ENCODE measurements around the gene UGT3A2.

Gene UGT3A2, protein sequence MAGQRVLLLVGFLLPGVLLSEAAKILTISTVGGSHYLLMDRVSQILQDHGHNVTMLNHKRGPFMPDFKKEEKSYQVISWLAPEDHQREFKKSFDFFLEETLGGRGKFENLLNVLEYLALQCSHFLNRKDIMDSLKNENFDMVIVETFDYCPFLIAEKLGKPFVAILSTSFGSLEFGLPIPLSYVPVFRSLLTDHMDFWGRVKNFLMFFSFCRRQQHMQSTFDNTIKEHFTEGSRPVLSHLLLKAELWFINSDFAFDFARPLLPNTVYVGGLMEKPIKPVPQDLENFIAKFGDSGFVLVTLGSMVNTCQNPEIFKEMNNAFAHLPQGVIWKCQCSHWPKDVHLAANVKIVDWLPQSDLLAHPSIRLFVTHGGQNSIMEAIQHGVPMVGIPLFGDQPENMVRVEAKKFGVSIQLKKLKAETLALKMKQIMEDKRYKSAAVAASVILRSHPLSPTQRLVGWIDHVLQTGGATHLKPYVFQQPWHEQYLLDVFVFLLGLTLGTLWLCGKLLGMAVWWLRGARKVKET

DNA sequence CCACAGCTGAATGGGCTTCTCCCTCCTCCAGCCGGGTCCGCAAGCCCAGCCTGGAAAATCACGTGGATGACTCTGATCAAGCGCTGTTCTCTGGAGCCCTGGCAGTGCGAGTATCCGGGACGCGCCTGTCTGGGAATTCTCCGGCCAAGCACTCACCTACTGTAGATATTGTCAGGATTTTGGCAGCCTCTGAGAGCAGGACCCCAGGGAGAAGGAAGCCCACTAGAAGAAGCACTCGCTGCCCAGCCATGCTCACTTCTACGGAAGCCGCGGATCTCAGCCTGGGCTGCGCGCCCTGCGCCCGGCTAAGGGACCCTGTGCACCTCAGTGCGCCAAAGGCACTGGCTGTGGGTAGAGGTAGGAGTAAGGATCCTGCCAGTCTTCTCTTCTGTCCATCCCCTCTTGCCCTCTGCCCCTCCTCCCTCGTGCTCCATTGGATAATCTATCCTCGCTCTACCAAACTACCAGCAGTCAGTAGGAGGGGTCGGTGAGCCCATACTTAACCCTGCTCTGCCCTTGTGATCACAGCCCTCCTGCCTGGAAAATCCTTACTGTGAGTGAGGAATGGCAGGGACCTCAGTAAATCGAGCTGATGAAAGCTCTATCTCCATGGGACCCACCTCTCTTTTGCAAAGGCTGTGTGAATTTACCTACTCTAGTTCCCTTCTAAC, at the start of gene UGT3A2:
TSS of gene UGT3A2 (minus strand) at position 343 of the 671 bp plus-strand sequence. CDS start at position 250, 93 bp downstream.
- DNase-seq = no peak

DNA sequence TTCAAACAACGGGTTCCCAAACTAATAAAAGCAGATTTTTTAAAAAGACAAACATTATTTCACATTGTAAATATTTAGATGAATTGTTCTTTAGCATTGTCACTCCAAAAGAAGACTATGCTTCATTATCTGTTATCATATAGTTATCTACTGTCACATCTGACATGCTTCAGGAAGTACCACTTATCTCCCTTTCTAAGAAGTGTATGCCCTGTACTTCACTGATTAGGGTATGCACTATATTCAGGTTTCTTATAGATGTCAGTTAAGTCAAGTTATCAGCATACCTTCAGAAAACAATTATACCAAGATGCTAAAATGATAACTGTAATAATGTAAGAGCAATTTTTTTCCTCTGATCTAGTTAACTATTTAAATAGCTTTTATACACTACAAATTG, 44.6 kb upstream of the UGT3A2 start:
- DNase-seq = no peak

DNA sequence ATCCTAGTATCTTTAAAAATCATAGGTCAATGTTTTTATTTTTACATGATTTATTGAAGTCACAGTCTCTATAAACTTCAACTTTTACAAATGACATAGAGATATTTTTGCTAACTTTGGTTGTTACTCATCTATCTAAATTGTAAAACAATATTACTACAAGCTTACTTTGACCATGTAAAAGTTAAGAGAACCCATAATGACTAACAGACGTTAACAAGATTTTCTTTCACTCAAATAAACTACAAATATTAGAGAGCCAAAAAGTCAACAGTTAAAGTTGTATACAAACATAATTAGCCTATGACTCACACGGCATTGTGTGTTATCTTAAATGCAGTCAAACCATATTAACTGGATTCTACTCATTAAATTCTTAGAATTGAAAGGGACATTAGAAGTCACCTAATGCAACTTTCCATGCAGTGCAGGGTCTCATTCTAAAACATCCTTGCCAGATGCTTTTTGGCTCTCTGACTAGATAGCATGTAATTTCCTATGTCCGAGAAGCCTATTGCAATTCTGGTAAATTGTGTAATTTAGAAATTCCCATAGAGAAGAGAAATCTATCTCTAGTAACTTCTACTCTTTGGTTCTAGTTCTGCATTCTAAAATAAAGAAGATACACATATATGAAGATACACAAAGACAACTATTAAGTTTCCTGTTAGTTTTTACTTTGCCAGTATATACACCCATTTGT, 42.2 kb upstream of the UGT3A2 start:
- DNase-seq = no peak

DNA sequence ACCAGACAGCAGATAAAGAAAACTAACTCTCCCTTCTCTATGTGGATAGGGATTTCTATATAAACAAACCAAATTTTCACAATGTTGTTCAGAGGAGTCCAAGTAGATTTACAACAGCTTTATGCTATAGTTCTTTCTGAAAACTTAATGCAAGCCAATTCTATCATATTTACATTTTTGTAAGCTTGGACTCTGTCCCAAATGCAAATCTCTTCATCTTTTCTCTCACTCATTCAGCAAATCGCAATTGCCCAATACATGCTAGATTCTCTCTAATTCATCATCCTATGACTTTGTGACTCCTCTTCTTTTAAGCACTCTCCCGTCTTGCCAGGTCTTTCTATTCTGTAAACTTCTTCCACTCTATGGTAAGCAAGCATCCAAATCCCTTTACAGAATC, 39.1 kb upstream of the UGT3A2 start:
- no peak for DNase-seq

DNA sequence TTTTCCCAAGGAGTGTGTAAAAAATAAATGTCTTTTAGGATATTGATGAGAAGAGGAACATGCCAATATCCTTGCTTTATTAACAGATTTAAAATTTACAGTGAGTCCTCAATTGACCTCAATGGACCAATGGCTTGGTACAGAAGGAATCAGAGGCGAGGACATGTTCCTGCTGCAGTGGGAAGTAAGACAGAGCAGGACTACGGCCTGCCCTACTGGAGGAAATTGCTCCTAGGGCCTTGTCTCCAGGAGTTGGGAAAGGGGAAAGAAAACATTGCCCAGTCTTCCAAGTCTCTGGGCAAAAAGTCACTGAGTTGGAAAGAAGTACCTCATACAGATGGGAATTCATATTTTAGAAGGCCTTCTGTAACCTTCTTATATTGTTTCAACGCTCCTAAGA, 33.1 kb upstream of the UGT3A2 start:
- DNase-seq = no peak

DNA sequence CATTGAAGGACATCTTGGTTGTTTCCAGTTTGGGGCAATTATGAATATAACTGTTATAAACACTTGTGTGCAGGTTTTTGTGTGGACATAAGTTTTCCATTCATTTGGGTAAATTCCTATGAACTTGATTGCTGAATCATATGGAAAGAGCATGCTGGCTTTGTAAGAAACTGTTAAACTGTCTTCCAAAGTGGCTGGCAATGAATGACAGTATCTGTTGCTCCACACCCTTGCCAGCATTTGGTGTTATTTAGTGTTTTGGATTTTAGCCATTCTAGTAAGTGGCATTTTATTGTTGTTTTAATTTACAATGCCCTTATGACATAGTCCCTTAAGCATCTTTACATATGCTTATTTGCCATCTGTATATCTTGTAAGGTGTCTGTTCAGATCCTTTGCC, 29.8 kb upstream of the UGT3A2 start:
- no peak for DNase-seq

DNA sequence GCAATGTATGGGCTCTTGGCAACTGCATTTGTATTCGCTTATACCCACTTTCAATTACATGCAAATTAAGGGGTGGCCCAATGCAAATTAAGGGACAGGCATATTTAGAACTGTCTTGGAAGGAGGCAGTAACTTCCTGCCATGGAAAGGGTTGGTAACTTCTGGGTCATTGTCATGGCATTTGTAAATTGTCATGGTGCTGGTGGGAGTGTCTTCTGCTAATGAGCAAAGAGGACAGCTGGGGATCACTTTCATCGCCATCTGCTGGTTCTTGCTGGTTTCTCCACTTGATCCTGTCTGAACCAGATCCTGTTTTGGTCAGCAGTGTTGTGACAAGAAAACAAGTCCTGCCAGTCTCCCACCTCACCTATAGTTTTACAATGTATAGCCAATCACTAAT, 23.3 kb upstream of the UGT3A2 start:
- DNase-seq = no peak

DNA sequence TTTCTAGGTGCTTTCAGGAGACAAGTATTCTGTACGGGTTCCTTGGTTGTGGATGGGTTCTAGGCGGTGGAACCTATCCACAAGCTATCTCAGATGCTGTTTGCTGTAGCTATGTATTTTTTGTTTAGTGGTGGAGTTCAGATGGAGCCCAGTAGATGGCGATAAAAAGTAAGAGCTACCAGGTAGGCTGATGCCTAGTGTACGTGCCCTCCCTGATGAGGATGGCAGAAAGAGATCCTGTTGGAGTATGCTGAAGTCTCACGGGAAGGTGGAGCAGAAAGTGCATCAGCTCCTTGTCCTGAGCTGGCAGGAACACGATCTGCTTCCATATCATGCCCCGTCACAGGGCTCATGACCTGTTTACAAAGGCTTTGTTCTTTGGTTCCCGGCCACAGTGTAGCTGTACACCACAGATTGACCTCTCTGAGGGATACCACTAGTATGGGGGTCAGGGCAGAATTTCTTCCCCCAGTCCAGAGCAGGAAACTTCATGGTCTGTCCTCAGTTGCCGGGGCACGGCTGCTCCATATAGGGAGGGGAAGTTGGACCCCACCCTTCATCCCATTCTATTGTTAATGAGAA, 12.6 kb upstream of the UGT3A2 start:
- DNase-seq = no peak

DNA sequence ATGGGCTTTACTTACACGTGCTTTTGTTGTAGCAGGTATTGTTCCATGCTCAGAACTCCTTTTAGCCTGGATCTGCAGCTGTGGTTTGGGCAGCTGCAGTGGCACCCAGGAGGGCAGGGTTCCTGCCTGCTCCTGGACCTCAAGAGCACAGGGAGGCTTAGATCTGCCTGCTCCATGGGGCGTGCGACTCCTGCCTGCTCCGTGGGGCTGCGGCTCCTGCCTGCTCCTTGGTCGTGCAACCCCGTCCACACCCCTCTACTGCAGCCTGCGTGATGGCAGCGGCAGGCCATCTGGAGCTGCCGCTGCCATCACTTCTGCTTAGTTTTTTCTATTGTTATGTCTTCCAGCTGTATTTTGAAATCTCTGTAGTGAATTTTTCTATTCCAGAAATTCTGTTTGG, 11.7 kb upstream of the UGT3A2 start:
- DNase-seq = no peak

DNA sequence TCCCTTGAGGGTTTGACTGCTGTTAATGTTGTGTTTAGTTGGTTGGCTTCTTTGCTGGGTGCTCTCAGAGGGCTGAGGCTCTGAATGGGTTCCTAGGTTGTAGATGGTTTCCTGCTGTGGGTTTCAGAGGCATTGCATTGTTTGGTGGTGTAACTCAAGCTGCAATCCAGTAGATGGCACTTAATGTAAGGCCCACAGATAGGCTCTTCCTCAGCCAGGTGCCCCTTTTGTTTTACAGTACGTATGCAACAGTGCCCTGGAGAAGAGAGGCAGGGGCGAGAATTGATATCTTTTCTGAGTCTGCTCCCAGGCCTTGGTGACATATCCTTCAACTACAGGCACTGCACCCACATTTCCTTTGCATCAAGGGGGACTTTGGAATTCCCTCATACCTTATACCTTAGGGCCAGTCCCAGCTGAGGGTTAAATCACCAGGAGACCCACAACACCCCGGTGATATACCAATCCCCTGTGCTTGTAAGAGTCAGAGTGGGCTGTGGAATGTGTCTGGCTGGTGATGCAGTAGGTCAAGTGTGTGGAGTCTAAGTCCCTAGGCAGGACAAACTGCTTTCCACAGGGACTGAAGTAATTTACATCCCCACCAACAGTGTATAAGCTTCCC, 7.0 kb upstream of the UGT3A2 start:
- no peak for DNase-seq

DNA sequence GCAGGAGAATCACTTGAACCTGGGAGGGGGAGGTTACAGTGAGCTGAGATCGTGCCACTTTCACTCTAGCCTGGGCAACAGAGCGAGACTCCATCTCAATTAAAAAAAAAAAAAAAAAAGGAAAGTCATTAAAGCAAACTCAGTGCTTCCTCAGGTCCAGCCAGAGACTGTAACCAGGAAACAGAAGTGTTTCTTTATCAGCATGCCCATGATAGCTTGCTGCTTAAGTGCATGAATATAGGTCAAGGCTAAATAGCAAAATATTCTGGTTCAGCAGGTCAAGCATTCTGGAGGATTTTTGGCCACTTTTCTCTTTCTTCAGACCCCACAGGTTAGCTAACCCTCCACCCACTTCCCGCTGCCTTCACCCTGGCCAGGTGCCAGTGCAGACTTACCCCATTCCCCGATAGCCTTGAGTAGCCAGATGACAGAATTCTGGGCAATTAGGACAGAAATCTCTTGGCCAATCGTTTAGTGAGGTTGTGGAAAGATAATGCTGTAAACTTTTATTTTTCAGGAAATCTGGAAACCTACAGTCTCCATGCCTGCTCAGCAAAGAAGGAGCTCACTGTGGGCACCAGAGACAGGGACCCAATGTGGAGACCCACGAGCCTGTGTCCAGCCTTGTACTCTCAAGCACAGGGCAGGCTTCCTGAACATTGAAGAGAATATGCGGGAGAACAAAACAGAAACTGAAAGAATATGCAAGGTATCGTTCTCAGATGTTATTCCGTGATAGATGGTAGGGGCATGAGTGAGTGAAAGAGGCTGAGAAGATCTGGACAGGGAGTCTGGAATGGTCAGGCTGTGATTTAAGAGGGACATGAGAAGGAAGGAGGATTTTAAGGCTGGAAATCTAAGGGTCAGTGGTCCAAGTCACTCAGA, 4.2 kb upstream of the UGT3A2 start:
- no peak for DNase-seq

DNA sequence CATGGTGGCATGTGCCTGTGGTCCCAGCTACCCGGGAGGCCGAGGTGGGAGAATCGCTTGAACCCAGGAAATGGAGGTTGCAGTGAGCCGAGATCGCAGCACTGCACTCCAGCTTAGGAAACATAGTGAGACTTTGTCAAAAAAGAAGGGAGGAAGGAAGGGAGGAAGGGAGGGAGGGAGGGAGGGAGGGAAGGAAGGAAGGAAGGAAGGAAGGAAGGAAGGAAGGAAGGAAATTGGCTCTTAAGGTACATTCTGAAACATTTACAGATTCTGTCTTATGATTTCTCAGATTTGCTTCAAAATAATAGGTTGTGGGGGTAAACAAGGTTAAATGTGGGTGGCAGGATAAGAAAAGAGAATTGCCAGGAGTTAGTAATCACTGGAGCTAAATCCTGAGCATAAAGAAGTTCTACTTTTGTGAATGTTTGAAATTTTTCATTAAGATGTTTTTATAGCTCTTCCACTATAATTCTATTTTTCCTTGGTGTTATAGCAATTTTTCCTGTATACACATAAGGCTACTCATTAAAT, 2.1 kb upstream of the UGT3A2 start:
- DNase-seq = no peak

DNA sequence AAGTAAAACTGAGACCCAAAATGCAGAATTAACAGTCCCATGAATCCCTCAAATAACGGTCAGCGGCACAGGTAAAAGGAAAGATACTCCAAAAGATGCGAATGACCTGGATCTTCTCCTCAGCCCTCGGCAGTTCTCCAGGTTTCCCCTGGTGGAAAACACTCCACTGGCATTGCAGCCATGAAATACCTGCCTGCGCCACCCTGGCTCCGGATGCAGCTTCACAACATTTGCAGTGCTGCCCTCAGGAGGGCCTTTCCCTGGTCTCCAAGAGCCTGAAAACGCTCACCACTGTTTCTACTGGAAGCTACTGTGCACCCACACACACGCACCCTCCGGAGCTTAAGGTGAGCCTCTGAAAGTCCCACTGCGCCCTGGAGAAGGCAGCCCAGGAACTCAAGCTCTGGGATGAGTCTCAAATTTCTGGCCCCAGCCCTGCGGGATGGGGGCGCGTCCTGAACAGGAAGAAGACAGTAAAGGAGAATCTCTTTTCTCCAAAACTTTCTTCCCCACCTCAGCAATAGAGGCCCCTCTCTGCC, 612 bp downstream of the UGT3A2 start:
- DNase-seq = no peak

DNA sequence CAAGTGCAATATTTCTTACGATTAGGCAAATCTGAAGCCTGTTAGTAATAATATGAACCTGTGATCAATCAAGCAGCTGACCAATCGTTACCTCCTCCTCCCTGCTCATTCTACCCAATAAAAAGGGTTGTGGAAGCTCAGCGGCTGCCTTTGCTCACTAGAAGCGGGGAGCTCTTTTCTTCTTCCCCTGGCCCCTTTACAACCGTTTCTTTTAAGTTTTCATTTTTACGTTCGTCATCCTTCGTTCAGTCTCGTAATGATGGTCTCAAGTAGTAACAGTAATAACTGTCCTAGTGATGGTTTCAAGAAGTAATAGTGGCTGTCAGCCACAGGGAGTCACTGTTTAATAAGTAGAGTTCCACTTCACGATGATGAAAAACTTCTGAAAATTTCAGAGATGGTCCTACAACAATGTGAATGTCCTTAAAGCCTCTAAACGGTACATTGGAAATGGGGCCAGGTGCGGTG, 6.2 kb downstream of the UGT3A2 start:
- no peak for DNase-seq

DNA sequence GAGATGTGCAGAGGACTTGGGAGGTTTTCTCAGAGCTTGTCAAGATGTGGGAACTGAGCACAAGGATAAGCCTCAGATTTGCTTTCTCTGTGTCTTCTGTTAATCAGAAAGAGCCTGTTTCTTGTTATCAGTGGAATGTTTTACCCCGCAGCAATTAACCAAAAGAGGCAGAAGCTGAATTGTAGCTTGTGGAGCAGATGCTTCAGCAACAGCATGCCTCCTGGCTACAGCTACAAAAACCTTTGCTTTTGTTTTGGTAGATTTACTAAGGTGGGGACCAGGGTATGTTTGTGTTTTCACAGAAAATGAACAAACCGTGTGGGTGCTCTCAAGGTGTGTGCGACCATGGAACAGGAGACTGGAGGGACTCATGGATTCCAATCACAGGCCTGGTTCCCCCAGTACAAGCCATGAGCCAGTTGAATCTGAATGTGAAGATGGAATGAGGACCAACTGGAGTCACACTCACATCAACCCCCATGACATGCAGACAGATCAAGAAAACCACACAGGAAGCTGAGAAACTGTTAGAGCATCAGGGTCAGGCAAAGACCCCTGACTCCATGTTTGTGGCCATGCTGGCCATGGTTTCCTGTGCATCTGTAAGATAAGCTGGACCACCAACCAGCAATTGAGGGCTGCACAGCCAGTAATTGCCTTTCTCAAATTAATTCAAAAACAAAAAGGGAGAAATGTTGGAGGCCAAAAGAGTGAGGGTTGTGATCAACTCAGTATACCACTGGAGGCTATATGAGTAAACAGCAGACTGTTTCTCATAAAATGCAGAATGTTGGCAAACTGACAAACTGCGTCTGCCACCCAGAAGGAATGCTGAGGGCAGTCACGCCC, 6.9 kb downstream of the UGT3A2 start:
- no peak for DNase-seq

DNA sequence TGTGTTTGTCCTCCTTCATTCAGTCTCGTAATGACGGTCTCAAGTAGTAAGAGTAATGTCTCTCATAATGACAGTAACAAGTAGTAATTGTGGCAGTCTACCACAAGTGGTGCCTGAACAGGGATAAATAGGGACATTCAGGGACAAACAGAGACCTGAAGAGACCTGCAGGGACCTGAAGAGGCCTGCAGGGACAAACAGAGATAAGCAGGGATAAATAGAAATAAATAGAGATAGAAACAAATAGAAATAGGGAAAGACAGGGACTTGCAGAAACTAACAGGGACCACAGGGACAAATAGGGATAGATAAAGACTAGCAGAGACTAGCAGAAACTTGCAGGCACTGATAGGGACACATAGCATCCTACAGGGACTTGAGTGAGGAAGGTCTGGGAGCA, 7.9 kb downstream of the UGT3A2 start:
- DNase-seq = no peak

DNA sequence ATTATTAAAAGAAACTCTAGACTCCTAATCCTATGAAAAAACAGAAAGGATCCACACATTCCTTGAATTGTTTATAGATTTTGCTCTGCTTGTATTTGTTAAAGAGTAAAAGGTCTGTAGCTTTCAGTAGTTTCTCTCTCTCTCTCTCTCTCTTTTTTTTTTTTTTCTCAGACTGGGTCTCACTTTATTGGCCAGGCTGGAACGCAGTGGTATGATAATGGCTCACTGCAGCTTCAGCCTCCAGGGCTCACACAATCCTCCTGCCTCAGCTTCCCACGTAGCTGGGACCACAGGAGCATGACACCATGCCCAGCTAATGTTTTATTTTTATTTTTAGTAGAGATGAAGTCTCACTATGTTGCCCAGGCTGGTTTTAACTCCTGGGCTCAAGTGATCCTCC, 9.3 kb downstream of the UGT3A2 start:
- DNase-seq = no peak

DNA sequence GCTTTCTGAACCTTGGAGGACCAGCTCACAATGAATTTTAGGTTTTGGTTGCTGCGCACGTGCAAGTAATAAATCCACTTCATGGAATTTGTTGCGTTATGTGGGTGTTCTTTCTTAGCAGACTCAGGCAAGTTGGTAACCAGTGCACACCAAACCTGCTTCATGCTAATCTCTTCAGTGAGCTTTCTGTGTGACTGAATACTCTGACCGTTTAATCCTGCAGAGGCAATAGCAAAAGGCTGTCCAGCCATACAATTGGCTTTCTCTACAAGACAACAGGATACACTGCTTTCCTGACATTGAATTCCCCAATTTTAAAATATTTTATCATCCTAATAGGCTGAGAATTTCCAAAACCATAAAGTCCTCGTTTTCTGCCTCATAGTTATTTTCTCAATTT, 10.3 kb downstream of the UGT3A2 start:
- no peak for DNase-seq

DNA sequence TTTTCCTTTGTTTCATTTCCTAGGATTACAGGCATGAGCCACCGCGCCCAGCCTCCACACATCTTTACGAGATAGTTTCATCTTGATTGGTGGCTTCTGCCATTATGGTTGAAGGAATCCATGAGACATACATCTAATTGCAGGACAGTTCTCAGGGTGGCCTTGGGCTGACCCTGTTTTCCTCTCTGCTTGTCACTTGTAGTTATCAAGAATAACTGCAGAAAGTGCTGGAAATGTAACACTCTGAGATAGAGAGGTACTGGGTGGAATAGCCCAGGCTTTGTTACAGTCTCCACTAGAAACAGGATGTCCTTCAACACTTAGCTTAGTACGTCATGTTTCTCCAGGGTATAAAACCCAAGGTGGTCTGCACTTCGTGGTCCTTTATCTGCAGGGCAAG, 10.7 kb downstream of the UGT3A2 start:
- no peak for DNase-seq

DNA sequence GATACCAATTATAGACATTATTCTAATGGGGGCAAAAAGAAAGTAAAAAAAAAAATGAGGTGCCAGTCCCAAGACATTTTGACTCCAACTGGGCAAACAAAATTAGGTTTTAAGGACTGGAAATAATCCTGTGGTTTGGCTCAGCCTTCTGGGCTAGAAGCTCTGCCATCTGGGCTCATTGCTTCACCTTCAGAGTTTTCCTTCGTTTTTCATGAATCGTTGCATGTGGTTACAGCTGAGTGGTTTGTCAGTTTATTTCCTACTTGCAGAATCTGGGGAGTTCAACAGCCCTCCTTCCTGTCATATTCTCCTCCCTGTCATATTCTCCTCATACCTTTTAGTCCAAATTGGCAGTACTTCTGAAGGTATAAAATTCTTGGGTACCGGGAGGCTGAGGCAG, 12.0 kb downstream of the UGT3A2 start:
- no peak for DNase-seq
